ACC112 (cell line): ENCODE results near the gene LIN9.

Experiments
- H2AFZ ChIP-seq: fragments of 200-600 bp; sonication (generic); one replicate; pipeline ENCODE4 v1.6.0; 2017; ENCODE audit warnings: antibody characterized with exemption, low read length; ENCODE audit not compliant: unreplicated experiment
- H3K27ac ChIP-seq: fragments of 200-600 bp; sonication (generic); 2 replicates; pipeline ENCODE4 v1.5.1; 2014; ENCODE audit warnings: low read depth, mild to moderate bottlenecking, antibody characterized with exemption, low read length, moderate library complexity
- H3K27me3 ChIP-seq: fragments of 200-600 bp; sonication (generic); 2 replicates; pipeline ENCODE4 v1.6.1; 2014; ENCODE audit warnings: mild to moderate bottlenecking, antibody characterized with exemption, low read length, moderate library complexity, mixed read lengths; ENCODE audit not compliant: insufficient read depth
- H3K36me3 ChIP-seq: fragments of 200-600 bp; sonication (generic); 2 replicates; pipeline ENCODE4 v1.6.1; 2016; ENCODE audit warnings: mild to moderate bottlenecking, antibody characterized with exemption, low read length, moderate library complexity, mixed read lengths; ENCODE audit not compliant: insufficient read depth
- H3K4me1 ChIP-seq: fragments of 200-600 bp; sonication (generic); one replicate; pipeline ENCODE4 v1.6.1; 2016; ENCODE audit warnings: low read length, mixed read lengths; ENCODE audit not compliant: insufficient read depth, unreplicated experiment, control insufficient read depth
- H3K4me3 ChIP-seq: fragments of 200-600 bp; sonication (generic); 2 replicates; pipeline ENCODE4 v1.5.1; 2014; ENCODE audit warnings: mild to moderate bottlenecking, low read depth, low read length
- H3K79me2 ChIP-seq: fragments of 200-600 bp; sonication (generic); one replicate; pipeline ENCODE4 v1.6.0; 2016; ENCODE audit warnings: low read length; ENCODE audit not compliant: control insufficient read depth, unreplicated experiment, insufficient read depth

LIN9 gene

GRCh38 chr1:226248091-226248490 is 60.9 kb downstream of the LIN9 start:
- Histone ChIP-seq H3K27ac (no peak overlapping the region), H3K4me3 (no peak overlapping the region), H3K4me1 (no peaks in the 10 kb centered on the region), H2AFZ (peak overlapping the region; percentile 5), H3K27me3 (no peaks in the 10 kb centered on the region), H3K36me3 (peaks cover 4% of the 10 kb centered on the region; the same call in 1 of the 2 replicates), H3K79me2 (no peaks in the 10 kb centered on the region)

GRCh38 chr1:226239421-226239820 is 69.5 kb downstream of the LIN9 start:
- no peak overlapping the region for H2AFZ ChIP-seq
- H3K79me2 ChIP-seq = no peaks in the 10 kb centered on the region
- H3K27ac ChIP-seq = no peak overlapping the region
- no peak overlapping the region for H3K4me3 ChIP-seq
- H3K4me1 ChIP-seq = no peaks in the 10 kb centered on the region
- H3K27me3 ChIP-seq = no peaks in the 10 kb centered on the region
- peaks cover 10% of the 10 kb centered on the region for H3K36me3 ChIP-seq

GRCh38 chr1:226236826-226237225 is 72.1 kb downstream of the LIN9 start:
- H2AFZ ChIP-seq = no peak overlapping the region
- H3K4me3 ChIP-seq = no peak overlapping the region
- no peak overlapping the region for H3K27ac ChIP-seq
- H3K79me2 ChIP-seq = no peaks in the 10 kb centered on the region
- no peaks in the 10 kb centered on the region for H3K4me1 ChIP-seq
- no peaks in the 10 kb centered on the region for H3K27me3 ChIP-seq
- peaks cover 14% of the 10 kb centered on the region for H3K36me3 ChIP-seq

GRCh38 chr1:226233806-226234205 is 75.2 kb downstream of the LIN9 start:
- H3K27ac ChIP-seq = no peak overlapping the region
- H3K36me3 ChIP-seq = peaks cover 7% of the 10 kb centered on the region
- no peak overlapping the region for H3K4me3 ChIP-seq
- no peak overlapping the region for H2AFZ ChIP-seq
- H3K79me2 ChIP-seq = no peaks in the 10 kb centered on the region
- no peaks in the 10 kb centered on the region for H3K27me3 ChIP-seq
- H3K4me1 ChIP-seq = no peaks in the 10 kb centered on the region

- no peak overlapping the region for H2AFZ ChIP-seq
- no peak overlapping the region for H3K4me3 ChIP-seq
- H3K4me1 ChIP-seq = no peaks in the 10 kb centered on the region
- H3K27me3 ChIP-seq = no peaks in the 10 kb centered on the region
- no peaks in the 10 kb centered on the region for H3K79me2 ChIP-seq
- H3K36me3 ChIP-seq = peaks cover 5% of the 10 kb centered on the region
- H3K27ac ChIP-seq = no peak overlapping the region
These were observed 75.7 kb downstream of the LIN9 start for GRCh38 chr1:226233293-226233692.

- Histone ChIP-seq H3K4me1 (no peaks in the 10 kb centered on the region), H3K27me3 (peaks cover 30% of the 10 kb centered on the region), H3K79me2 (no peaks in the 10 kb centered on the region), H2AFZ (no peak overlapping the region), H3K27ac (no peak overlapping the region), H3K4me3 (no peak overlapping the region), H3K36me3 (no peaks in the 10 kb centered on the region)
These were observed 82.4 kb downstream of the LIN9 start for GRCh38 chr1:226226601-226227000.

DNA sequence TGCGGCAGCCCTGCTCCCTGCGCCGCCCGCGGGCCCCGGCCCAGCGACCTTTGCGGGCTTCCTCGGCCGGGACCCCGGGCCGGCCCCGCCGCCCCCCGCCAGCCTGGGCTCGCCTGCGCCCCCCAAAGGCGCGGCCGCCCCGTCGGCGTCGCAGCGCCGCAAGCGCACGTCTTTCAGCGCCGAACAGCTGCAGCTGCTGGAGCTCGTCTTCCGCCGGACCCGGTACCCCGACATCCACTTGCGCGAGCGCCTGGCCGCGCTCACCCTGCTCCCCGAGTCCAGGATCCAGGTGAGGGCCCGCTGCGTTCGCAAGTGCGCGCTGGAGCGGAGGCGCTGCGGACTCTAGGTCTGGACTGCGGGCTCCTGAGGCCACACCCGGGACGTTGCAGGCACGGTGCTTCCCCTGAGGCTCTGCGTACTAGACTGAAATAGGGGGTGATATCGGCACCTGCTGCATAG is 85.1 kb downstream of the LIN9 start:
- H3K4me1 ChIP-seq = no peaks in the 10 kb centered on the region
- peaks cover 30% of the 10 kb centered on the region for H3K27me3 ChIP-seq
- no peak overlapping the region for H3K27ac ChIP-seq
- no peaks in the 10 kb centered on the region for H3K36me3 ChIP-seq
- peak overlapping the region; percentile 25 for H2AFZ ChIP-seq
- peak overlapping the region; percentile 73 for H3K4me3 ChIP-seq
- no peaks in the 10 kb centered on the region for H3K79me2 ChIP-seq

DNA sequence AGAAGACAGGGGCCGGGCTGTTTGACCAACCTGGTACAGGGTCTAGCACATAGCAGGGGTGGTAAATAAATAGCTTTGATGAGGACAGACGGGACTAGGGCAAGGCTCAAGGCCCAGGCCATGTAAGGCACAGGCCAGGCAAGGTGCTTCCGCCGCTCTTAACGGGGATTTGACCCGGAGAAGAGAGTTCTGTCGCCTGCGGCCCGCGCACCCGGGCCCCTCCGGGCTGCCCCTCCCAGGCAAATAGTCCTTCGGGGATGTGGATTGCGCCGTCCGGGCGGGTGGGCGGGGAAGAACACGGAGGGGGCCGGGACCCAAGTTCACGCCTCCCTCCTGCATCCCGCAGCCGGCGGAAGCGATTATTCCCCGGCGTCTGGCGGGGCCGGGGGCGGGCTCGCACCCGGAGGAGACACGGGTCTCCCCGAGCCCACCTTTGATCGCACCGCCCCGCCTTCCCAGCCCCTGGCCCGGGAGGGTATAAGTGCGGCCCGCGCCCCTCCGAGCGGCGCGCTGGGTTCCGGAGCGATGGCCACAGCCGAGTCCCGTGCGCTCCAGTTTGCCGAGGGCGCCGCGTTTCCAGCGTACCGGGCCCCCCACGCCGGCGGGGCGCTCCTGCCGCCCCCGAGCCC is 85.7 kb downstream of the LIN9 start, which contains the start of gene MIXL1:
MIXL1 (plus strand) TSS at position 508 of the 629 bp plus-strand sequence; CDS start at position 526, 18 bp downstream.
- Histone ChIP-seq H3K4me1 (no peaks in the 10 kb centered on the region), H2AFZ (peak within 1 kb of the TSS; percentile 25), H3K36me3 (no peaks in the 10 kb centered on the region), H3K79me2 (no peaks in the 10 kb centered on the region), H3K27me3 (peaks cover 30% of the 10 kb centered on the region), H3K27ac (no peak within 1 kb of the TSS), H3K4me3 (peak within 1 kb of the TSS; percentile 73)

DNA sequence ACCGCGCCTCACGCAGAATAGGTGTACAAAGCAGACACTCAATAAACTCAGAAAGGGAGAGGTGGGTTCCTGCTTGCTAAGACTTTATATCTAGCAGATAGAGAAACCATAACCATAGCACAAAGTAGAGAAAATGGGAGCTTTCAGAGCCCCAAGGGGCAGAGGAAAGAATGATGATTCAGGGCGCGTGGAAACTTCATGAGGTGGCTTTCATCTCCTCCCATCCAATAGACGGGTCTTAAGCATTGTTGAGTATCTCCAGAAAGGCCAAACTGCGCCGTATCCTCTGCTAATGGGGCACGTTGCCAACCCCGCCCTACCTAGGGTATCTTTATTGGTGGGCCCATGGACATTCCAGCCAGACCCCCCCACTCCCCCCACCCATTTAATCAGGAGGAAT is 86.3 kb downstream of the LIN9 start:
- no peaks in the 10 kb centered on the region for H3K4me1 ChIP-seq
- H3K79me2 ChIP-seq = no peaks in the 10 kb centered on the region
- no peak overlapping the region for H3K27ac ChIP-seq
- no peak overlapping the region for H2AFZ ChIP-seq
- H3K4me3 ChIP-seq = no peak overlapping the region
- no peaks in the 10 kb centered on the region for H3K36me3 ChIP-seq
- H3K27me3 ChIP-seq = peaks cover 30% of the 10 kb centered on the region

DNA sequence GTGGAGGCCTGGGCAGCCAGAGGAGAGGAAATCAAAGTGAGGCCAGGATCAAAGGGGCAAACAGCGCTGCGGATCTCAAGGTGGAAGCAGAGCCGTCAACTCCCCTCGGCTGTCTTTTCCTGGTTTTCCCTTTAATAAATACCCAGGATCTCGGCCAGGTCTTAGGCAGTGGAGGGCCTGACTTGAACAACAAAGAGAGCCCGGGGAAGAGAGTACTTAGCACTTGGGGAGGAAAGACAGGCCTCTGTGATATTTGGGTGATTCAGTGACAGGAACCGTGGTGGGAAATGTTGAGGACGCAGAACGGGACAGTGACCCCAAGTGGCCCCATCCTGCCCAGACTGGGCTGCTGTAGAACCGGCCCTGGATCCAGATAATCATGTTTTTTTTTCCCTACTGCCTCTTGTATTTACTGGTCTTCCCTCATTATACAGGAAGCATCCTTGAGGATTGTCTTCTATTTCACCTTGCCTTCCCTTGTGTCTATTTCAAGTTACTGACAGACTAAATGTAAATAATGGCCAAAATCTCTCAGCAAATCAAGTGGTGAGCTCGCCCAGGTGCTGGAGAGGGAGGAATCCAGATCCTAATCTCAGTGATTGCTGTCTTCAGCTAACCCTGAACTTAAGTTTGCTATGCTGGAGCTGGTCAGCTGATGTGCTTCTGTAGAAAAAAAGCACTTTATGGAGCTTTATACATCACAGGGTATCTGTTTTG is 88.3 kb downstream of the LIN9 start:
- Histone ChIP-seq H3K27me3 (peaks cover 30% of the 10 kb centered on the region), H3K79me2 (no peaks in the 10 kb centered on the region), H2AFZ (no peak overlapping the region), H3K27ac (no peak overlapping the region), H3K36me3 (no peaks in the 10 kb centered on the region), H3K4me1 (no peaks in the 10 kb centered on the region), H3K4me3 (no peak overlapping the region)

DNA sequence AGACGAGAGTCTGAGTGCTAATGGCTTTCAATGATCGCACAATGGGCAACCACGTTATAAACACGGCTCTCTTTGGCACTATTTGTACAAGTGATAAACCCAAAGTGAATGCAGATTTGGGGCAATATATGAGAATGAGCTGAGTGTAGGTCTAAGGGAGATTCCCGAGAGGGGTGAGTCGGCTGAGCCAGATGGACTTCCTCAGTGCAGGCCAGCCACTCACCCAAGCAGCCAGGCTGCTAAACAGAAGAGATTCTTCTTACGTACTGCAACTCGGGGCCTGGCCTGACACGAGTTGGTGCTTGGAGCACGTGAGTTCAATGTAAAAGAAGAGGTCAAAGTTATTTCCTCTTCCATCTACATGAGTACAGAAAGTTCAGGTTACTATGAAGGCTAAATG is 91.7 kb downstream of the LIN9 start:
- Histone ChIP-seq H3K27ac (no peak overlapping the region), H2AFZ (no peak overlapping the region), H3K4me3 (no peak overlapping the region), H3K27me3 (peaks cover 3% of the 10 kb centered on the region), H3K79me2 (no peaks in the 10 kb centered on the region), H3K4me1 (no peaks in the 10 kb centered on the region), H3K36me3 (no peaks in the 10 kb centered on the region)
